HG02870 (cell line): ENCODE data around the gene WARS2.

Experiments used
- ATAC-seq: cut with Tn5 transposase; IDR thresholded peaks from one replicate; pipeline ENCODE4 v1.9.1; 2021; ENCODE audit warnings: mild to moderate bottlenecking, moderate library complexity; ENCODE audit not compliant: unreplicated experiment

The WARS2 gene

DNA sequence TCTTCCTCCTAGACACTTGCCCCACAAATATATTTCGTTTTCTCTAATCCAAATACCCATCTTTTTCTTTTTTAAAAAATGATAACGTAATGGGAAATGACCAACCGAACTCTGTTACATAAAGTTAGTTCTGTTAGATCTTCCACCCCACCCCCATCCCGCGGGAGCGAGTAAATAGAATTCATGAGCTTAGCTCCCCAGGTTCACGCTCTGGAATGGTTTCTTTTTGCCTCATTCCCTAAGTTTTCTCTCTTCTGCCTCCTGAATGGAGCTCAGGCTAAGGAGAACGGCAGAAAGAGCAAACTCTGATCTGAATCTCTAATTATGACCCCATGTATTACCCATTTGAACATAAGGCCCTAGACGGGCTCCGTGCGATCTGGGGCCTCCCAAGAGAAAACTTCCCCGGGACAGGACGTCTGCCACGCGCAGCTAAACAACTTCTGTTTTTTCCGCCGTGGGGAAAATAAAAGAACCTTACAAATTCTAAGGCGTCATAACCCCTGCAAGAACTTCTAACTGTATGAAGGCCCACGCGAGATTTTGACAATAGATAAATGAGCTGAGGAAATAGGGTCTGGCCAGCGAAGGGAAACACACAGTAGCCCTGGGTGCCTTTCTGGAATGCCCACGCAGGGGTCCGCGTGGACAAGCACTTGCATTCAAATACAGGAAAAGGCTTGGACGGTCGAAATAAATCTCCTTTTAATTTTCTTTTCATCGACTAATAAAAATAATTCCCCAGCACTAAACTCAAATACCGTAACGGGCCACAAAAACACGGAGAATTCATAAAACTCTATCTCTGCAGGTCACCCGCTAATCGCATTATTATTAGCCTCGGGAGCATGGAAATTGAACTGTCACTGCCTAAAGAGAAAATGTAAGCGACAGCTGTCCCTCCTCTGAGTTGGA lies 154.6 kb downstream of the WARS2 start:
- no peak for ATAC-seq

DNA sequence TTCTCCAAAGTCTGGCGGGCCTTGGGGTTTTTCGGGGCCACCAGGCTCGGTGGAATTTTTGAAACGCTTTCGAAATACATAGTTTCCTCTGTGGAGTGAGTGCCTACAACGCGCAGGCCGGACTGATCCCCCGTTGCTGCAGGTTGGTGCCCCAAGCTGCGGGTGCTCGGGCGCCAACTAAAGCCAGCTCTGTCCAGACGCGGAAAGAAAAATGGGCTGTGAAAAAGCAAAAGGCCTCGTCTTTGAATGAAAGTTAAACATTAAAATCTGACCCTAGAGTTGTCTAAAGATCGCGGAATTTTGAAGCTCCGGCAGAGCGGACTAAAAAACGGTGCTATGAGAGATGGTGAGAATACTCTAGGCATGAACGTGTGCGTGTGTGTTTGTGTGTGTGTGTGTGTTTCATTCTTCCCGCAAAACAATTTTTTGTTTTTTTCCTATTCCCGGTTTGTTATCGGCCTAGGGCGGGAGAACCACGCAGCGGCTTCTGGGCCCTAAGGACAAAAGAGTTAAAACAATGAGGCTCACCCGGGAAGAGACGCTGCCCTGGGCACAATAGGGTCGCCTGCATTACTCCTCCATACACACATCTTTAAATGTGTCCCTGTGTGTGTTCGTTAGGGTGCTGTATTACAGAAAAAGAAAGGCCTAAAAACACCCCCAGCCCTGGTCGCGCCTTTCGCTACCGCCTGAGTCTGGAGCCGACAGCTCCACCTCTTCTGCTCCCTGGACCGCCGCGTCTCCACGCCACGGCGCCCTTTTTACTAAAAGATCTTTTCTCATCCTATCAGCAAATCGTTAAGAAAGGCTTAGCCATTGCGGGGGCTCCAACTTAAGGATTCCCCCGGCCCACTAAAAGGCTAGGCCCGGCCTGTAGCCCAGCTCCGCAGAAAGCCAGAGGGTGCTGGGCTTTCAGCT lies 155.5 kb downstream of the WARS2 start:
- ATAC-seq = no peak

DNA sequence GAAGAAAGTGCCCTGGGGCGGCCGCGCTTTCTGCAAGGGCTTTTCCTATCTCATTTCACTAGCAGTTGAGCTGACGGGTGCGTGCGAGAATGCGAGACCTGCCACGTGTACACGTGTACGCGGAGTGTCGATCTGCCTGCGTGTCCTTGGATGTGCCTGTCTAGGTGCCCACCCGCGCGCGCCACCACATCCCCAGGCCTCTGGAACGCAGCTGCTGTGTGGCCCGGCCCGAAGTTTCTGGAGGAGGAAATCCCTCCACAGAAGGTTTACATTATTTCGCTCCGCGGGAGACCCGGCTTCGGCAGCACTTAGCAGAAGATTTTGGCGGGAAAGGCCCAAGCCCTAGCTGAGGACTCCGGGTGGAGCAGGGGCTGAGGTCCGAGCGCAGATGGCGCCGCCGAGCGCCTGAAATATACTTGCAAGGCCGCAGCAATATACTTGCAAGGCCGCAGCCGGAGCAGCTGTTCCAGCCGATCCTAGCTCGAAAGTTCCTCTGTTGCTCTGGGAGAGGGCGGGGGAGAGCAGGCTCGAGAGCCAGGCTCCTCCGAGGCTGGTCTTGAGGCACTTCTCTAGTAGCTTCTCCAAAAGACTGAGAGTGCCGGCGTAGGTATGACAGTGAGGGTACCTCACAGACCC lies 156.2 kb downstream of the WARS2 start:
- ATAC-seq = no peak

DNA sequence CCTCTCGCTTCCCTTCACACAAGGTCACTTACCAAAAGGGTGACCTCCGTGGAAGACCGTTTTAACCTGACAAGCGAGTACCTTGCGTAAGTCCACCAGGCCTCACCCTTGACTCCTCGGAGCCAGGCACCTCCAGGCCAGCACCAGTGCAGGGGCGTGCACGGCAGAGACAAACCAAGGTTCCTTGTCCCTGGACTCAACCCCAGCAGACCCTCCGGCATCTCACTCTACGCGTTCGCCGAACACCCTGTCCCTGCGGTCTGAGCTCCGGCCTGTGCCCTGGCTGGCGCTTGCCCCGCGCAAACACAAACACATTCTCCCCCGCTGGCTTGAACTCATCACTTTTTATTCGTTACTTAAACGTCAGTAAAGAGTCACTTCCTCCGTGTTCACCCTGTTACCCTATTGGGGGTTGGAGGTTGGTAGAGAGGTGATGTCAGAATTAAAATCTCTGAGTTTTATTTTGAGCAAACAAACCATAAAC lies 156.9 kb downstream of the WARS2 start:
- ATAC-seq = no peak

DNA sequence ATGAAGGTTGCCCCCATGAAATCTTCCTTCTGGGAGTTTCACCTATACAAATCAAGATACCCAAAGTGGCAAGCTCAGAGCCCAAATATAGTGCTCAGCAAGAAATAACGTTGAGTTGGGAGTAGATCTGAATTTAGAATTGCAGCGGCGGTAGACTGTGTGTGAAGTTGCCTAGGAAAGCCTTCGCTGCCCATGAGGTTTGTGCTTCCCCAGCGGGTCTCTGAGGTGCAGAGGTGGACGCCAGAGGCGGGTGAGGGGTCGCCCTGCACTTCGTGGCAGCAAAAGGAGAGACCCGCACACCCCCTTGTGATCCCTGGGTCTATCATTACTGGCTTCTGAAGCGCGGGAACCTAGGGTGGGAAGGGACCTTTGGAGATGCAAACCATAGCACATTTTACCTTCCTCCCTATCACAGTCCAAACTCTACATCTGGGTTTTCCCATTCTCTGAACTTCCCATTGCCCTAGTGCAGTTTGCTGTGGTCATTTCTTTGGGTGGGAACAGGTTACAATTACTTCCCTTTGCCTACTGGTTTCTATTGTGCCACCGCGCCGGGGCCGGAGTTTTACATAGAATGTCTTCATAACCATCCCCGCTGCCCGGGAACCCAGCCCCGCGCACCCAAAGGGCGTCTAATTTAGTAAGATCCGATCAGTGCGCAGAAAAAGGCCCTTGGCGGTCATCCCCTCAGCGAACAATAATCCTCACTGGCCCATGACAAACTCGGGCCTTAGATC lies 157.5 kb downstream of the WARS2 start:
- ATAC-seq = no peak

DNA sequence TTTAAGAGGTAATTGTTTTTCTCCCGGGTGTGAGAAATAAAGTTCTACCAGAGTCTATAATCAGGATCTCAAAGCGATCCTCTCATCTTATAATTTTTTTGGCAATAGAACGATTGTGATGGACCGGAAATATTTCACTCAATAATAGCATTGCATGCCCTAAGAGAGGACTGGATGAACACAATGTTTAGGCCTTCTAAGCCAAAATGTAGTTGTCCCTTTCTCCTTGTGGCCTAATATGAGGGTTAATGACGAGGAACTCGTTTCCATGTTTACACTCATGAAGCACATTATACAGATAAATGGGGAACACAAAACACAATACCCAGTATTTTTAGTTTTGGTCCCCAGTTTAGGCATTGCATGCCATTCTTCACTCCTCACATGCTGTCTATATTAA lies 158.2 kb downstream of the WARS2 start:
- ATAC-seq = no peak

DNA sequence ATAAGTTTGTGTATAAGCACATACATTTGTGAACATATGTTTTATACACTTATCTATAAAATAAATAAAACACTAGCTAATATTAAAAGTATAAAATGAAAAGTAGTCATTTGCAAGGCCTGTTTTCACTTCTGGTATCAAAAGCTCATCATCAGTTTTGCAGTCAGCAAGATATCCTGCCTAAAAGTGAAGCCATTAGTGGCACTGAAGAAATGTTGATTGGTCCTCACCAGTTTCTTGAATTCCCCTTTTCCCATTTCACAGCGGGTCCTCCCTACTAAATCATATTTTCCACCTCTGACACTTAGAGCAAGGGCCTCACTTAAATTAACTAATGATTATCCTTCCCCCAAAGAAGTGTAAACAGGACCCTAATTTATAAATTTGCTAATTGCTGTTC lies 159.0 kb downstream of the WARS2 start:
- ATAC-seq = no peak
